Activated CD4-positive, alpha-beta T cell treated with anti-CD3 and anti-CD28 coated beads, Interleukin-2, amount 50 U/mL, for 24 hours (primary cell): ENCODE measurements around the gene UPF3A.
"Not testable (repeated sequence)": the region's sequence is repeated elsewhere in the genome, so short reads cannot be mapped to it uniquely, and the experiment has no call there.

Experiments
- DNase-seq, 2 donors: peaks; one replicate each; pipeline ENCODE4 v3.0.0-alpha.2; 2020; ENCODE audit warnings: low read depth in 1 of 2, low spot score in 1 of 2

The UPF3A gene

DNA sequence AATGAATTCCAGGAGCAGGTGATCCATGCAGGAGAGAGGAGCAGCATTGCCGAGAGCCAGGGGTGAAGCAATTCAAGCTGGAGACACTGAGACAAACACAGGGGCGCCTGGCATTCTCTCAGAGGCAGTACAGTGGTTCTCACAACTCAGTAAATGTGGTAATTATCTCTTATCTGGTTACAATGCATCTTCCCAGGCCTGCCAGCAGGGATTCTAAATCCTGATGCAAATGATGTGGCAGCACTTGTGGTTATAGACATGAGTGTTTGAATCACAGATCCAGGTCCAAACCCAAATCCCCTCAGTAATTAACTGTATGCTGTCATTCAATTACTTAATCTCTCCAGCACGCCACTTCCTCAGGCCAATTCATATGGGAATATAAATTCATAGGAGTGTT is 52.5 kb downstream of the UPF3A start:
- DNase-seq: not testable (repeated sequence)

DNA sequence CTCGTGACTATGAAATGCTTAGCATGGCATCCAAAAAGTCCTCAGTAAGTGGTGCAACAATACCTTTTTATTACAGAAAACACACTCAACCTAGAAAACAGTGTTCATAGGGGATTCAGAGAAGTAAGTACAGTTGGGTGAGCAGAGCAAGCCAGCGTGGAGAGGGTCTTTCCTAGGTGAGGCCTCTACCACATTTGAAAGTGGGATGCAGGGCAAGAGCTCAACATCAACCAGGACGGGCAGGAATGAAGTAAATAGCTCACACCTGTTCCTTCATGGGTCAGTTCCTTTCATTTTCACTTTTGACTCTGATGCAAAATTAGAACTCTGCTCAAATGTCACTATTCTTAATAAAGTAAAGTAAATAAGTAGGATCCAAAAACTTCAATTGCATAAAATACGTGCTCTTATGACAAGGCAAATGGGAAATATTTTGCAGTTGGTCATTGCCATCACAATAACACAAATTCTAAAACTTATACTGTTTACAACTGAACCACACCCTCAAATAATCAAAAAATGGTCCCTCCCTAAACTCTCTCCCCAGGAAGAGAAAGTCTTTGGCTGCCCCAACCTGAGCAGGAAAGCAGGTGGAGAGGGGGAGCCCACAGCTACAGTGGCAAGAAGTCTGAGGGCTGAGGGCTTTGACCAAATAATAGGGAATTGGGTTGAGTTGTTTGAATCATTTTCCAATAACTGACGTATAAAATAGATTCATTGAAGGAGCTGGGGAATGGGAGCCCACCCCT is 53.1 kb downstream of the UPF3A start:
- DNase-seq: no peak

- not testable (repeated sequence) for DNase-seq
Measured at GRCh38 chr13:114336457-114336856, 55.1 kb downstream of the UPF3A start.

- DNase-seq: no peak
Measured at GRCh38 chr13:114338959-114339358, 57.6 kb downstream of the UPF3A start.

- DNase-seq: no peak
Measured at GRCh38 chr13:114339857-114340534, 58.6 kb downstream of the UPF3A start.

GRCh38 chr13:114341003-114341777 is 59.8 kb downstream of the UPF3A start:
- DNase-seq: no peak

DNA sequence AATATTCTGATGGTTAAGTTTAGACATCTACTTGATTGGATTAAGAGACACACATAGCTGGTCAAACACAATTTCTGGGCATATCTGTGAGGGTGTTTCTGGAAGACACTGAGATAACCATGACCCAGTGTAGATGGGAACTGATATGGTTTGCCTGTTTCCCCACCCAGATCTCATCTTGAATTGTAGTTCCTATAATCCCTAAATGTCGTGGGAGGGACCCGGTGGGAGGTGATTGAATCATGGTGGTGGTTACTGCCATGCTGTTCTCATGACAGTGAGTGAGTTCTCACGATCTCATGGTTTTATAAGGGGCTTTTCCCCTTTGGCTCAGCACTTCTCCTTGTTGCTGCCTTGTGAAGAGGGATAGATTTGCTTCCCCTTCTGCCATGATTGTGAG is 65.9 kb downstream of the UPF3A start:
- DNase-seq: not testable (repeated sequence)

- not testable (repeated sequence) for DNase-seq
Measured at GRCh38 chr13:114352763-114353162, 71.4 kb downstream of the UPF3A start.

DNA sequence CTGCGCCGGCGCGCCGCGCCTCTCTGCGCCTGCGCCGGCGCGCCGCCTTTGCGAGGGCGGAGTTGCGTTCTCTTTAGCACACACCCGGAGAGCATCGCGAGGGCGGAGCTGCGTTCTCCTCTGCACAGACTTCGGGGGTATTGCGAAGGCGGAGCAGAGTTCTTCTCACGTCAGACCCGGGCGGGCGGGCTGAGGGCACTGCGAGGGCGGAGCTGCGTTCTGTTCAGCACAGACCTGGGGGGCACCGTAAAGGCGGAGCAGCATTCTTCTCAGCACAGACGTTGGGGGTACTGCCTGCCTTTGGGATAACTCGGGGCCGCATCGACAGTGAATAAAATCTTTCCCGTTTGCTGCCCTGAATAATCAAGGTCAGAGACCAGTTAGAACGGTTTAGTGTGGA is 72.0 kb downstream of the UPF3A start:
- DNase-seq: not testable (repeated sequence)
